ENCODE measurements around the gene ME1. TPM values are rescaled to one million over a fixed set of nuclear protein-coding genes. Genes with fewer than 3 reads are reported as not detected.
A peak's percentile ranks its signal among the peaks of the same experiment; 100 is the strongest.

The ME1 gene
- total RNA-seq, 1 experiment from 2014 or later = 10.4 TPM

- Histone ChIP-seq H3K9me3 (no peaks in the 10 kb centered on the region), H3K4me3 (no peak overlapping the region), H3K27me3 (no peaks in the 10 kb centered on the region), H3K36me3 (no peaks in the 10 kb centered on the region)
- DNase-seq = no peak
These were observed 12.7 kb upstream of the ME1 start for GRCh38 chr6:83443516-83443915.

DNA sequence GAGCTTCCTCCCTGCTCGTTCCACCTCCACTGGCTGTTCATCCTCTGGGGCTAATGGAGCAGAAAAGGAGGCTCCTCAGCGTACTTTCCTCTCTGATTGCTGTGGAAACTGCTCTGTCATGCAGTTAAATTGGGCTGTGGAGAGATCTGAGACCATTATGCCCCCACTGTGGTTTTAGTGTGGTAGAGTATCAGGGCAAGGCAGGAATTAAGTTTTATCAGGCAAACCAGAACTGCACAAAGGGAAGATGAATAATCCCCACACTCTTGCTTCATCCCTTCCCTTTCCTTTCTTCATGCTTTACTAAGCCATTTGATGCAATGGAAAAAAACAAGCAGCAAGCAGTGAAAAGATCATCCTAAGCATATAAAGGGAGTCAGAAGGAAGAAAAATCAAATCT, 11.9 kb upstream of the ME1 start:
- Histone ChIP-seq H3K27me3 (no peaks in the 10 kb centered on the region), H3K9me3 (no peaks in the 10 kb centered on the region), H3K36me3 (no peaks in the 10 kb centered on the region), H3K4me3 (no peak overlapping the region)
- DNase-seq = no peak

DNA sequence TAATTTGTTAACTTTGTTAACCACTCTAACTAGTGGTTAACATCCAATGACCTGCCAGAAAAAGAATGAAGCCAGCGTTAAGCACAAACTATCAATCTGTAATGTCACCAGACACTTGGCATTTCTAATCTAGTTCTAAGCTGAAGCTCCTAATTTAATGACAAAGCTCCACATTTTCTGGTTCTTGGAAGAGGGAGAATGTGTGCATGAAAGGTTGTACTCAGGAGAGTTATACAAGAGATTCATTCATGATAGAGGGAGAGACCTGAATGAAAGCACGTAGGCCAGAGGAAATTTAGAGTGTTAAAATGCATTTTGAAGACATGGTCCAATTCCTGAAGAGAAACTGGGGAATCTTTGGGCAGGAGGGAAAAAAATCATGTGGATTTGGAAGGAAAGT, 8.3 kb upstream of the ME1 start:
- H3K4me3 ChIP-seq = no peak overlapping the region
- no peaks in the 10 kb centered on the region for H3K27me3 ChIP-seq
- no peak for DNase-seq
- H3K9me3 ChIP-seq = no peaks in the 10 kb centered on the region
- no peaks in the 10 kb centered on the region for H3K36me3 ChIP-seq

- Histone ChIP-seq H3K27me3 (no peaks in the 10 kb centered on the region), H3K4me3 (no peak overlapping the region), H3K9me3 (no peaks in the 10 kb centered on the region), H3K36me3 (no peaks in the 10 kb centered on the region)
- no peak for DNase-seq
These were observed 5.8 kb upstream of the ME1 start for GRCh38 chr6:83436674-83437073.

DNA sequence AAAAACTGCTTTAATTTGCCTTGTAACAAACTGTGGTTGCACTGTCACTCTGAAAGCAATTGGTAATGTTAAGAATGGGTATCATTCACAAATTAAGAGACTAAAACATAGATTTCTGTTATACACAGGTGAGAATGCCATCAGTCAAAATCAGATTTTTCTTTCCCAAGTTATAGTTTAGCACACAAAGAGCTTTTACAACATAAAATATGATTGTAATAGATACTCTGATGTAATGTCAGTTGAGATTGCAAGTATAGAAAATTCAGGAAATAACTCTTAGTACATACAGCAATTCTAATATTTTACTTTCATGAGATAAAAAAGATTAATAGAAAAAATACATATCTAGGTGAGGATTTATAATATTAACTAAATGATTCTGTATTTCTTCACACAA, 2.3 kb upstream of the ME1 start:
- Histone ChIP-seq H3K9me3 (no peaks in the 10 kb centered on the region), H3K36me3 (no peaks in the 10 kb centered on the region), H3K27me3 (no peaks in the 10 kb centered on the region), H3K4me3 (no peak overlapping the region)
- no peak for DNase-seq

GRCh38 chr6:83432636-83433035, 1.8 kb upstream of the ME1 start:
- no peaks in the 10 kb centered on the region for H3K36me3 ChIP-seq
- no peak overlapping the region for H3K4me3 ChIP-seq
- DNase-seq = no peak
- H3K27me3 ChIP-seq = no peaks in the 10 kb centered on the region
- H3K9me3 ChIP-seq = no peaks in the 10 kb centered on the region

DNA sequence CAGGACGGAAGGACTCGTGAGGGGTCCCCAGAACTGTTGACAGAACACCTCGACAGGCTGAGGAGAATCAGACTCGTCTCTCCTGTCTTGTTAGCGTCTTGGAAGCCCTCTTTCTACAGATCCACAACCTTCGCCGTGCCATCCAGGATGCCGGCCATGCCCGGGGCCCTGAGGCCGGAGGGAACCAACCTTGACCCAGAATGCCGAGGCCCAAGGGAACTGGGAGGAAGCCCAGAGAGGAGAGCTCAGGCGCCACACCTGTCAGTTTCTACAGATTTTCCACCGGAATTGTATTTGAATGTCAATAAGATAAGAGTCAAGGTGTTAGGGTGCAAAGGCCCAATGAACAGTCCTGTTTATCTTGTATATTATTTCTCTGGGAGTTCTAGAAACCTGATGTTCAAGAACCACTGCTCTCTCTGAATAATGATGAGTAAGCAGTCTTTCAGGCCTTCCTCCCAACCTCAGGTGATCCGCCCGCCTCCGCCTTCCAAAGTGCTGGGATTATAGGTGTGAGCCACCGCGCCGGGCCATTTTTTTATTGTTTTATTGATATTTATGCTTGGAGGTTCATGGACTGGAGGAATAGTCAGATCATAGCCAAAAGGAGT, 799 bp upstream of the ME1 start:
- H3K9me3 ChIP-seq = peaks cover 5% of the 10 kb centered on the region; the same call in 1 of the 2 replicates
- H3K36me3 ChIP-seq = peaks cover 4% of the 10 kb centered on the region
- H3K4me3 ChIP-seq = peak overlapping the region; percentile 75
- peak; percentile 16 for DNase-seq
- H3K27me3 ChIP-seq = no peaks in the 10 kb centered on the region

- Histone ChIP-seq H3K9me3 (peaks cover 9% of the 10 kb centered on the region), H3K27me3 (no peaks in the 10 kb centered on the region), H3K4me3 (peak overlapping the region; percentile 75), H3K36me3 (peaks cover 20% of the 10 kb centered on the region)
- peak; percentile 28 for DNase-seq
These were observed 817 bp downstream of the ME1 start for GRCh38 chr6:83429857-83430610.

GRCh38 chr6:83429269-83429668, 1.6 kb downstream of the ME1 start:
- no peak for DNase-seq
- Histone ChIP-seq H3K36me3 (peaks cover 27% of the 10 kb centered on the region), H3K27me3 (no peaks in the 10 kb centered on the region), H3K4me3 (peak overlapping the region; percentile 75), H3K9me3 (peaks cover 16% of the 10 kb centered on the region)

GRCh38 chr6:83424392-83425018, 6.3 kb downstream of the ME1 start:
- no peaks in the 10 kb centered on the region for H3K27me3 ChIP-seq
- no peak for DNase-seq
- no peak overlapping the region for H3K4me3 ChIP-seq
- peaks cover 55% of the 10 kb centered on the region for H3K36me3 ChIP-seq
- peaks cover 19% of the 10 kb centered on the region for H3K9me3 ChIP-seq

- no peaks in the 10 kb centered on the region for H3K9me3 ChIP-seq
- DNase-seq = no peak
- no peaks in the 10 kb centered on the region for H3K27me3 ChIP-seq
- H3K36me3 ChIP-seq = peaks cover 27% of the 10 kb centered on the region
- H3K4me3 ChIP-seq = no peak overlapping the region
These were observed 12.8 kb downstream of the ME1 start for GRCh38 chr6:83417880-83418663.

- Histone ChIP-seq H3K27me3 (no peaks in the 10 kb centered on the region), H3K36me3 (peaks cover 14% of the 10 kb centered on the region), H3K9me3 (no peaks in the 10 kb centered on the region), H3K4me3 (no peak overlapping the region)
- no peak for DNase-seq
These were observed 17.8 kb downstream of the ME1 start for GRCh38 chr6:83413068-83413467.

- no peaks in the 10 kb centered on the region for H3K9me3 ChIP-seq
- no peak overlapping the region for H3K4me3 ChIP-seq
- H3K36me3 ChIP-seq = peaks cover 23% of the 10 kb centered on the region
- no peaks in the 10 kb centered on the region for H3K27me3 ChIP-seq
- DNase-seq = no peak
These were observed 19.1 kb downstream of the ME1 start for GRCh38 chr6:83411731-83412130.

DNA sequence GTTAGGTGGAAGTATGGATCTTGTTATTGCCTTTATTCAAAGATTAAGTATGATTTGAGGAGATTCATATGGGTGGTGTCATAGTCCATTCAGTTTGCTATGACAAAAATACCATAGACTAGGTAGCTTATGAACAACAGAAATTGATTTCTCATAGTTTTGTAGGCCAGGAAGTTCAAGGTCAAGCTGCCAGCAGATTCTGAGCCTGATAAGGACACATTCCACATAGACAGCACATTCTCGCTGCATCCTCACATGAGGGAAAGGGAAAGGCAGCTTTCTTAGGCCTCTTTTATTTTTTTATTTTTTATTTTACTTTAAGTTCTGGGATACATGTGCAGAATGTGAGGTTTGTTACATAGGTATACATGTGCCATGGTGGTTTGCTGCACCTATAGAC, 27.7 kb downstream of the ME1 start:
- Histone ChIP-seq H3K9me3 (no peaks in the 10 kb centered on the region), H3K4me3 (no peak overlapping the region), H3K36me3 (peaks cover 49% of the 10 kb centered on the region), H3K27me3 (no peaks in the 10 kb centered on the region)
- DNase-seq = no peak

DNA sequence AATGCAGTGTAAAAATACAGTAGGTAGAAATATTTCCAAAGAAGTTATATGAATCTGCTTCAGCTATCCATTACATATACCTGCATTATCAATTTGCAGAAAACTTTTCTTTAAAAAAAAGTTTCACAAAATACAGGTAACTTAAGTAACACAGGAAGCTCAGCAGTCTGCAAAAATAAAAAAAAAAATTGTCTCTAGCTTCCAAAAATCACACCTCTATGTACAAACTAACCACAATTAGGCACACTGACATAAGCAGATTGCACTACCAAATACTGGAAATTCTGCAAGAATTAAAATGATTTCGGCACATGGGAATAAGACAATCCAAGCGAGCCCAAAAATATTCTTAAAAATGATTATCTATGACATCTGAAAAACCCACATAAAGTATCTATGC, 41.2 kb downstream of the ME1 start:
- H3K27me3 ChIP-seq = no peaks in the 10 kb centered on the region
- peaks cover 7% of the 10 kb centered on the region for H3K36me3 ChIP-seq
- no peak for DNase-seq
- no peaks in the 10 kb centered on the region for H3K9me3 ChIP-seq
- no peak overlapping the region for H3K4me3 ChIP-seq

- Histone ChIP-seq H3K36me3 (0 out of 2 replicates have a peak, but pooled peaks cover 2% of the 10 kb centered on the region), H3K27me3 (no peaks in the 10 kb centered on the region), H3K4me3 (no peak overlapping the region), H3K9me3 (no peaks in the 10 kb centered on the region)
- DNase-seq = no peak
These were observed 45.4 kb downstream of the ME1 start for GRCh38 chr6:83385473-83385872.

DNA sequence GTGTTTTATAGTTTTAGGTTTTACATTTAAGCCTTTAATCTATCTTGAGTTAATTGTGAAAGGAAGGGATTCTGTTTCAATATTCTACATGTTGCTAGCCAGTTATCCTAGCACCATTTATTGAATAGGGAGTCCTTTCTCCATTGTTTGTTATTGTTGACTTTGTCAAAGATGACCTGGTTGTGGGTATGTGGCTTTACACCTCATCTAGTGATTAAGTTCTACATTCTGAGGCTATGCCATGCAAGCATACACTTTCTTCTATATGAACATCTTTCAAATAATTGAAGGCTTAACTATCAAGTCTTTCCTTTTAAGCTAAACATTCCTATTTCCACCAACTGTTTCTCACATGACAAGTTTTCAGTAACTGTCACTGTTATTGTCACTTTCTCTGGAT, 46.1 kb downstream of the ME1 start:
- DNase-seq = no peak
- 0 out of 2 replicates have a peak, but pooled peaks cover 2% of the 10 kb centered on the region for H3K36me3 ChIP-seq
- H3K9me3 ChIP-seq = no peaks in the 10 kb centered on the region
- H3K27me3 ChIP-seq = no peaks in the 10 kb centered on the region
- no peak overlapping the region for H3K4me3 ChIP-seq
